ENCODE measurements around the gene CHRD. TPM values are rescaled to one million over a fixed set of nuclear protein-coding genes. Genes with fewer than 3 reads are reported as not detected.
A peak's percentile ranks its signal among the peaks of the same experiment; 100 is the strongest.

Gene CHRD
- total RNA-seq, 4 donors from 2014 or later, result 29.1 to 44.6 (median 34.3) TPM

- Histone ChIP-seq H3K36me3 (peaks cover 0 to 52% (median 0%) of the 10 kb centered on the region in 3 donors), H3K9me3 (no peaks in the 10 kb centered on the region), H3K4me3 (no peak overlapping the region), H3K27me3 (no peaks in the 10 kb centered on the region), H3K27ac (no peak overlapping the region), H3K4me1 (peaks cover 0 to 53% (median 28%) of the 10 kb centered on the region in 4 donors)
- WGBS, 2 donors, result 92 to 95% methylated on average over 7 of the region's 7 CpGs
- no peak for DNase-seq (ENCODE audit: low spot score in 2 of 2)
- TF ChIP-seq POLR2A (IDR thresholded peaks at IDR 0.05) (no peak), CTCF (IDR thresholded peaks at IDR 0.05) (no peak), EP300 (IDR thresholded peaks at IDR 0.05) (no peak)
Measured at GRCh38 chr3:184341925-184342324, 37.9 kb upstream of the CHRD start.

- peaks cover 0 to 39% (median 16%) of the 10 kb centered on the region in 4 donors for H3K4me1 ChIP-seq
- H3K36me3 ChIP-seq, result peaks cover 0 to 57% (median 0%) of the 10 kb centered on the region in 3 donors
- H3K27ac ChIP-seq, result peak overlapping the region in 1 of 4 donors; percentile 2
- TF ChIP-seq EP300 (IDR thresholded peaks at IDR 0.05) (no peak), CTCF (IDR thresholded peaks at IDR 0.05) (no peak), POLR2A (IDR thresholded peaks at IDR 0.05) (no peak)
- H3K4me3 ChIP-seq, result no peak overlapping the region
- no peaks in the 10 kb centered on the region for H3K27me3 ChIP-seq
- DNase-seq (ENCODE audit: low spot score in 2 of 2), result no peak
- WGBS, 2 donors, result 52 to 53% methylated on average over 5 of the region's 5 CpGs
- no peaks in the 10 kb centered on the region for H3K9me3 ChIP-seq
Measured at GRCh38 chr3:184343200-184343876, 36.5 kb upstream of the CHRD start.

- Histone ChIP-seq H3K27ac (peak overlapping the region; percentile 51 to 92 (median 69)), H3K4me1 (peaks cover 0 to 27% (median 7%) of the 10 kb centered on the region in 4 donors), H3K27me3 (no peaks in the 10 kb centered on the region), H3K4me3 (no peak overlapping the region), H3K9me3 (no peaks in the 10 kb centered on the region), H3K36me3 (peaks cover 0 to 57% (median 0%) of the 10 kb centered on the region in 3 donors)
- TF ChIP-seq POLR2A (IDR thresholded peaks at IDR 0.05), result no peak
- TF ChIP-seq CTCF (IDR thresholded peaks at IDR 0.05), result no peak
- no peak for TF ChIP-seq EP300 (IDR thresholded peaks at IDR 0.05)
- DNase-seq (ENCODE audit: low spot score in 2 of 2), result no peak
- 56 to 78% methylated on average over 16 to 17 of the region's 24 CpGs for WGBS, 2 donors
Measured at GRCh38 chr3:184344579-184345316, 35.1 kb upstream of the CHRD start.

- peak in 1 of 2 donors; percentile 58 for DNase-seq (ENCODE audit: low spot score in 2 of 2)
- WGBS, 2 donors, result 38 to 39% methylated on average over 14 of the region's 14 CpGs
- Histone ChIP-seq H3K4me3 (no peak overlapping the region), H3K27ac (peak overlapping the region; percentile 51 to 92 (median 69)), H3K27me3 (no peaks in the 10 kb centered on the region), H3K36me3 (peaks cover 0 to 57% (median 0%) of the 10 kb centered on the region in 3 donors), H3K9me3 (no peaks in the 10 kb centered on the region), H3K4me1 (peaks cover 0 to 34% (median 7%) of the 10 kb centered on the region in 4 donors)
- peak; percentile 23 to 61 (median 39) for TF ChIP-seq CTCF (IDR thresholded peaks at IDR 0.05)
- peak; percentile 10 to 84 for TF ChIP-seq EP300 (IDR thresholded peaks at IDR 0.05)
- peak in 1 of 2 donors; percentile 43 for TF ChIP-seq POLR2A (IDR thresholded peaks at IDR 0.05)
Measured at GRCh38 chr3:184345317-184346144, 34.3 kb upstream of the CHRD start.

All from tibial nerve (tissue), 4 donors.